Sigmoid colon (tissue), 7 donors: ENCODE data around the gene TNIK. TPM values are rescaled to one million over a fixed set of nuclear protein-coding genes. Genes with fewer than 3 reads are reported as not detected.

Experiments
- DNase-seq: peaks from one replicate; pipeline ENCODE4 v3.0.0-alpha.2; 2019
- H3K27ac ChIP-seq, 4 donors: fragments of 200-600 bp; sonication (generic); one replicate each; pipeline ENCODE4 v1.5.1; 2016 to 2019; ENCODE audit warnings: mild to moderate bottlenecking in 1 of 4
- H3K27me3 ChIP-seq, 3 donors: fragments of 200-600 bp; sonication (generic); one replicate each; pipeline ENCODE4 v1.5.1; 2019; ENCODE audit warnings: mild to moderate bottlenecking in 1 of 3
- H3K36me3 ChIP-seq, 4 donors: fragments of 200-600 bp; sonication (generic); one replicate each; pipeline ENCODE4 v1.5.1; 2016 to 2019
- H3K4me1 ChIP-seq, 4 donors: fragments of 200-600 bp; sonication (generic); one replicate each; pipeline ENCODE4 v1.5.1; 2017 to 2019
- H3K4me3 ChIP-seq, 4 donors: fragments of 200-600 bp; sonication (generic); one replicate each; pipeline ENCODE4 v1.5.1; 2017 to 2019; ENCODE audit warnings: mild to moderate bottlenecking in 2 of 4, moderate library complexity in 1 of 4
- H3K9me3 ChIP-seq, 4 donors: fragments of 200-600 bp in 3 of 4; sonication (generic) in 3 of 4; one replicate each; pipeline versions ENCODE4 v1.5.1 to v1.6.1; 2013 to 2019
- EP300 ChIP-seq, 4 donors: sonication (generic); formaldehyde crosslinking; IDR thresholded peaks; one replicate each; pipeline ENCODE4 v1.6.1; 2017; ENCODE audit warnings: antibody characterized with exemption in 4 of 4
- POLR2A ChIP-seq, 2 donors: fragments of 450-650 bp; IDR thresholded peaks; one replicate each; pipeline ENCODE4 v1.6.1; 2016; ENCODE audit warnings: antibody characterized with exemption in 2 of 2, mild to moderate bottlenecking in 2 of 2, moderate library complexity in 2 of 2
- POLR2AphosphoS5 ChIP-seq, 4 donors: sonication (generic); formaldehyde crosslinking; IDR thresholded peaks; one replicate each; pipeline ENCODE4 v1.6.1; 2017; ENCODE audit warnings: antibody characterized with exemption in 4 of 4
- WGBS, 2 donors: extraction: QIAGEN DNeasy Blood & Tissue Kit; methylation state at CpG; one replicate each; pipeline ENCODE4 v1.1.7; 2013; 5-methylcytosine and 5-hydroxymethylcytosine counted together
- intact Hi-C: fragments of 100-400 bp; cut with DNase I; formaldehyde crosslinking; loops from one replicate; pipeline ENCODE4 v1.15.1; 2023
- polyA plus RNA-seq, 3 donors: library from polyadenylated mRNA; stranded (reverse); fragments of 200-250 nt; gene quantifications; one replicate each; pipeline ENCODE4 v1.2.3, GENCODE V29; 2013
- total RNA-seq, 4 donors: library from RNA; depleted of rRNA; stranded (reverse); fragments of >200 nt; gene quantifications; one replicate each; pipeline ENCODE4 v1.1.0, GENCODE V29; 2016
- TF ChIP-seq, protein P1 (sequence below), 4 experiments: fragments of 450-650 bp in 3 of 4; fragments of 200-600 bp in 1 of 4; IDR thresholded peaks; one replicate each; pipeline ENCODE4 v1.5.1; 2016 to 2019; ENCODE audit warnings: antibody characterized with exemption in 4 of 4, mild to moderate bottlenecking in 3 of 4, moderate library complexity in 2 of 4
- donor health status: healthy with polysubstance abuse.
- donor health status: Bipolar disorder and iron deficiency.
- donor health status: healthy.

Gene TNIK
- total and polyA plus RNA-seq, 7 donors: 5.4 to 21.3 (median 9.2) TPM

DNA sequence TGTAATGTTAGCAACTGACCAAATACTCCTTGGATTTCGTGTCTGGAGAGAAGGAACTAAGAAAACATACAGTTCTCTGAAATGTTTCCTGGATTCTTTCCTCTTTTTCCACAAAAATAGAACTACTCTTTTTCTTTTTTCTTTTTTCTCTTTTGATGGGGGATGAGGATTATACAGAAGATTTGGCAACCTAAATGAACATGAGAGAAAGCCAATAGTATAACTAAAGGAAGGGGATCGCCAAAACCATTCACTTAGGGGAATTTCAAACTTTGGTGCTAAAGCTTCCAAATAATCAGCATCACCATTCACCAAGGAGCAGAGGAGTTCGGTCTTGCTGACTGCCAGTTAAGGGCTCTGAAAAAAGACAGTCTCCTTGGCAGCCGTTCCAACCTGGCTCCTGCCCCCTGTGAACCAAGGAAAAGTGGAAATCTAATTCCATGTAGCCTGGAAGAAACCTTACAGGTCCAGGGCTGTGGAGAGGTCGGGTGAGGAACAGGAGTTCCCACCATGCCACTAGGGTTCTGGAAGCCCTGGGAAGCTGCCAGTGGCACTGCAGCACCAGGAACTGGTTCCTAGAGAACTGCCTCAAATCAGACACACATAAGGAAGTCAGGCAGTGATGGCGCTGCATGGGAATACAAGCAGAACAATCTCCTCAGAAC, 176.9 kb downstream of the TNIK start:
- H3K9me3 ChIP-seq: no peaks in the 10 kb centered on the region
- no peak overlapping the region for H3K4me3 ChIP-seq
- WGBS, 2 donors: 81 to 91% methylated on average over 6 of the region's 6 CpGs
- peak; percentile 74 for DNase-seq
- H3K27me3 ChIP-seq: no peaks in the 10 kb centered on the region
- H3K4me1 ChIP-seq: peaks cover 0 to 58% (median 47%) of the 10 kb centered on the region in 4 donors
- peak overlapping the region; percentile 59 to 81 (median 76) for H3K27ac ChIP-seq
- intact Hi-C loops: loop anchor here (5.0 to 10.0 kb wide), 3 partner anchors 44 to 171 kb away; no protein-coding TSS in a partner anchor
- no peaks in the 10 kb centered on the region for H3K36me3 ChIP-seq
- peak in 3 of 4 donors; percentile 29 to 64 (median 58) for TF ChIP-seq POLR2AphosphoS5 (IDR thresholded peaks at IDR 0.05)
- no peak for TF ChIP-seq POLR2A (IDR thresholded peaks at IDR 0.05)
- no peak for TF ChIP-seq EP300 (IDR thresholded peaks at IDR 0.05)
- TF ChIP-seq, protein P1, sequence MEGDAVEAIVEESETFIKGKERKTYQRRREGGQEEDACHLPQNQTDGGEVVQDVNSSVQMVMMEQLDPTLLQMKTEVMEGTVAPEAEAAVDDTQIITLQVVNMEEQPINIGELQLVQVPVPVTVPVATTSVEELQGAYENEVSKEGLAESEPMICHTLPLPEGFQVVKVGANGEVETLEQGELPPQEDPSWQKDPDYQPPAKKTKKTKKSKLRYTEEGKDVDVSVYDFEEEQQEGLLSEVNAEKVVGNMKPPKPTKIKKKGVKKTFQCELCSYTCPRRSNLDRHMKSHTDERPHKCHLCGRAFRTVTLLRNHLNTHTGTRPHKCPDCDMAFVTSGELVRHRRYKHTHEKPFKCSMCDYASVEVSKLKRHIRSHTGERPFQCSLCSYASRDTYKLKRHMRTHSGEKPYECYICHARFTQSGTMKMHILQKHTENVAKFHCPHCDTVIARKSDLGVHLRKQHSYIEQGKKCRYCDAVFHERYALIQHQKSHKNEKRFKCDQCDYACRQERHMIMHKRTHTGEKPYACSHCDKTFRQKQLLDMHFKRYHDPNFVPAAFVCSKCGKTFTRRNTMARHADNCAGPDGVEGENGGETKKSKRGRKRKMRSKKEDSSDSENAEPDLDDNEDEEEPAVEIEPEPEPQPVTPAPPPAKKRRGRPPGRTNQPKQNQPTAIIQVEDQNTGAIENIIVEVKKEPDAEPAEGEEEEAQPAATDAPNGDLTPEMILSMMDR (IDR thresholded peaks at IDR 0.05): no peak

DNA sequence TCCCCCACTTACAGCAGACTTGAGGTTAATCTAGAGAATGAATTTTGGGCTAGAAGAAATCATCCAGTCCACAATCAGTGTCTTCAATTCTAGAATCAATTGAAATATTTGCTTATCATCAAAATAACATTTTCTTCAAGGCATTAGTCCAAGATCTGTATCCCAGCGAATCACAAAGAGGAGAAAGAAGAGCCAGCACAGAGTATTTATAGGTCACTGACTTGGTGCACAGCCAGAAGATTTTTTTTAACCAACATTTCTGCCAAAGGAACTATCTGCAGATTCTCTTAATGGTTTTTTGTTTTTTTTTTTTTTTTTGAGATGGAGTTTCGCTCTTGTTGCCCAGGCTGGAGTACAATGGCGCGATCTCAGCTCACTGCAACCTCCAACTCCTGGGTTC, 178.2 kb downstream of the TNIK start:
- 80 to 85% methylated on average over 4 of the region's 4 CpGs for WGBS, 2 donors
- peak in 2 of 4 donors; percentile 42 to 46 for TF ChIP-seq POLR2AphosphoS5 (IDR thresholded peaks at IDR 0.05)
- TF ChIP-seq, protein P1 (IDR thresholded peaks at IDR 0.05): no peak
- Histone ChIP-seq H3K27me3 (no peaks in the 10 kb centered on the region), H3K27ac (peak overlapping the region; percentile 59 to 81 (median 76)), H3K9me3 (no peaks in the 10 kb centered on the region), H3K36me3 (no peaks in the 10 kb centered on the region), H3K4me1 (peaks cover 0 to 56% (median 49%) of the 10 kb centered on the region in 4 donors), H3K4me3 (peak overlapping the region in 1 of 4 donors; percentile 25)
- DNase-seq: no peak
- intact Hi-C loops: loop anchor here (5.0 to 10.0 kb wide), 3 partner anchors 45 to 173 kb away; no protein-coding TSS in a partner anchor

DNA sequence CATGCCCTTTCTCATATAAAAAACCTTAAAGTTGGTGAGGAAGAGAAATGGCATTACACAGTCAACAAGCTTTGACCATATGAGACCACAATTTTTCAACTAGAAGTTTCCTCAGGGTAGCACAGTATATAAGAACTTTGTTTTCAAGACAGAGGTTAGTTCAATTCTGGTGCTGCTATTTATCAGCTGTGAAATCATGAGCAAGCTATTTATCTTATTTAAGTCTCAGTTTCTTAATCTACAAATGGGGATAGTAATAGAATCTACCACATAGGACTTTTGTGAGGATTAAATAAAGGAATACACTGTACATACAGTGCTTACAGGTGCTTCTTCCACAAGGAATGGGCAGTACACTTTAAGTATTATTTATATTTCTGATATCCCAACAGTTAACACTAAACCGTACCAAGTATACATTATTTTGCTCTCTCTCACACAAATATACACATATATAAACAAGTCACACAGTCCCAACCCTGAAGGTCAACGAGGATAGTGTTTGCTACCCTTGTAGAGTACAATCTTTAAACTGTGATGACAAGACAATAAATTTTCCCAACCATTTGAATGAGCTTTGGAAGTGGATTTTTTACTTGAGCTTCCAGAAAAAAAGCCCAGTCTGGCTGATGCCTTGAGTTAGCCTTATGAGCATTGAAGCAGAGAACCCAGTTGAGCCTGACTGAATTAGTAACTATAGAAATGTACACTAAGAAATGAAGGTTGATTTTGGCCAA, 178.8 kb downstream of the TNIK start:
- no peak for DNase-seq
- intact Hi-C loops: loop anchor here (5.0 to 10.0 kb wide), 3 partner anchors 46 to 173 kb away; no protein-coding TSS in a partner anchor
- H3K27me3 ChIP-seq: no peaks in the 10 kb centered on the region
- no peaks in the 10 kb centered on the region for H3K9me3 ChIP-seq
- TF ChIP-seq POLR2AphosphoS5 (IDR thresholded peaks at IDR 0.05): no peak
- TF ChIP-seq, protein P1 (IDR thresholded peaks at IDR 0.05): no peak
- no peak for TF ChIP-seq EP300 (IDR thresholded peaks at IDR 0.05)
- TF ChIP-seq POLR2A (IDR thresholded peaks at IDR 0.05): no peak
- no peaks in the 10 kb centered on the region for H3K36me3 ChIP-seq
- no peak overlapping the region for H3K4me3 ChIP-seq
- peak overlapping the region; percentile 59 to 81 (median 76) for H3K27ac ChIP-seq
- peaks cover 0 to 54% (median 43%) of the 10 kb centered on the region in 4 donors for H3K4me1 ChIP-seq
- WGBS, 2 donors: 80 to 82% methylated on average over 2 of the region's 2 CpGs

DNA sequence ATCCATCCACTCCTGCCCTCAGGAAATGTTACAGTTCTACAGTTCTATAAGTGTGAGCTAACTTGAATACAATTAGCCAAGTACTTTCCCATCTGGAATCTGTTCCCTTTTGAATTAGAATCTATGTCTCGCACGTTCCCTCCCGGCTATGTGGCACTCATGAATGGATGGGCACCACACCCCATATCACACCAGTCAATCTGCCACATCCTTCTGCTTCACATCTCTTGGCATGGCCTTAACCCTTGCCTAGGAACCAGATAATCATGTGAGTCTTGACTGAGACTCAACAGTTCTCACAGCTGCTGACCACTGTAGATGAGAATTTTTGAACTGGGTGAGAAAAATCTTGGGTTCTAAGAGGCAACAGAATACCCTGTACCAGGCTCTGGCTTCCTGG, 180.2 kb downstream of the TNIK start:
- DNase-seq: no peak
- TF ChIP-seq POLR2AphosphoS5 (IDR thresholded peaks at IDR 0.05) (no peak), EP300 (IDR thresholded peaks at IDR 0.05) (no peak), POLR2A (IDR thresholded peaks at IDR 0.05) (no peak)
- TF ChIP-seq, protein P1 (IDR thresholded peaks at IDR 0.05): no peak
- Histone ChIP-seq H3K4me3 (no peak overlapping the region), H3K36me3 (no peaks in the 10 kb centered on the region), H3K27ac (no peak overlapping the region), H3K9me3 (no peaks in the 10 kb centered on the region), H3K4me1 (peaks cover 0 to 47% (median 40%) of the 10 kb centered on the region in 4 donors), H3K27me3 (no peaks in the 10 kb centered on the region)
- intact Hi-C loops: loop anchor here (5.0 to 10.0 kb wide), 3 partner anchors 47 to 175 kb away; no protein-coding TSS in a partner anchor
- 89 to 91% methylated on average over 3 of the region's 3 CpGs for WGBS, 2 donors
